DMS153 treated with DMSO at 0.1 percent for 48 hours (cell line): ENCODE measurements around the gene RANBP6.
"Not testable (repeated sequence)": the region's sequence is repeated elsewhere in the genome, so short reads cannot be mapped to it uniquely, and the experiment has no call there.

ENCODE experiments used
- DNase-seq: peaks from one replicate; lab custom pipeline; 2025; ENCODE audit not compliant: unreplicated experiment; lab: John Stamatoyannopoulos, UW

RANBP6 gene

GRCh38 chr9:6015278-6016157 lies at the start of gene RANBP6:
RANBP6 (minus strand) TSS chr9:6015624; CDS start chr9:6015607, 17 bp downstream.
- DNase-seq: peak; percentile 74

GRCh38 chr9:6063146-6063545 lies 47.7 kb upstream of the RANBP6 start:
- not testable (repeated sequence) for DNase-seq

- no peak for DNase-seq
Measured at GRCh38 chr9:6055666-6056065, 40.2 kb upstream of the RANBP6 start.

GRCh38 chr9:6055216-6055615 lies 39.8 kb upstream of the RANBP6 start:
- peak; percentile 41 for DNase-seq

GRCh38 chr9:6054280-6055099 lies 39.1 kb upstream of the RANBP6 start:
- peak; percentile 62 for DNase-seq

GRCh38 chr9:6052293-6052919 lies 37.0 kb upstream of the RANBP6 start:
- no peak for DNase-seq

- DNase-seq: no peak
Measured at GRCh38 chr9:6051511-6051950, 36.1 kb upstream of the RANBP6 start.

GRCh38 chr9:6049798-6050197 lies 34.4 kb upstream of the RANBP6 start:
- no peak for DNase-seq

GRCh38 chr9:6048039-6048438 lies 32.6 kb upstream of the RANBP6 start:
- DNase-seq: no peak

GRCh38 chr9:6047020-6047419 lies 31.6 kb upstream of the RANBP6 start:
- no peak for DNase-seq

GRCh38 chr9:6045364-6045763 lies 29.9 kb upstream of the RANBP6 start:
- no peak for DNase-seq

- no peak for DNase-seq
Measured at GRCh38 chr9:6040077-6040476, 24.7 kb upstream of the RANBP6 start.

- DNase-seq: no peak
Measured at GRCh38 chr9:6036391-6036790, 21.0 kb upstream of the RANBP6 start.

GRCh38 chr9:6034954-6035353 lies 19.5 kb upstream of the RANBP6 start:
- no peak for DNase-seq

- no peak for DNase-seq
Measured at GRCh38 chr9:6029604-6030274, 14.3 kb upstream of the RANBP6 start.

GRCh38 chr9:6024035-6024554 lies 8.7 kb upstream of the RANBP6 start:
- DNase-seq: peak; percentile 6

GRCh38 chr9:6016975-6017374 lies 1.6 kb upstream of the RANBP6 start:
- DNase-seq: not testable (repeated sequence)

- DNase-seq: no peak
Measured at GRCh38 chr9:6014670-6015270, 654 bp downstream of the RANBP6 start.

GRCh38 chr9:6008169-6008979 lies 7.0 kb downstream of the RANBP6 start:
- peak; percentile 96 for DNase-seq
